IMR-90 (cell line): ENCODE results near the gene CPEB2.

Source experiments
- BHLHE40 ChIP-seq: fragments of 150-350 bp; IDR thresholded peaks from 2 replicates; pipeline ENCODE4 v1.6.1; 2016; ENCODE audit warnings: mild to moderate bottlenecking, low read depth, low read length
- CEBPB ChIP-seq: IDR thresholded peaks from 2 replicates; pipeline ENCODE4 v1.6.1; 2012; ENCODE audit warnings: low read depth, low read length, improper control_type of control experiment
- CHD1 ChIP-seq: IDR thresholded peaks from 2 replicates; pipeline ENCODE4 v1.6.1; 2012; ENCODE audit warnings: low read depth, low read length, improper control_type of control experiment
- FOS ChIP-seq: fragments of 150-350 bp; IDR thresholded peaks from 2 replicates; pipeline ENCODE4 v1.6.1; 2016; ENCODE audit warnings: low read depth, low read length
- MAFK ChIP-seq: IDR thresholded peaks from 2 replicates; pipeline ENCODE4 v1.6.1; 2012; ENCODE audit warnings: low read depth, low read length, improper control_type of control experiment
- POLR2A ChIP-seq: IDR thresholded peaks from 2 replicates; pipeline ENCODE4 v1.6.1; 2012; ENCODE audit warnings: mild to moderate bottlenecking, low read depth, low read length
- RAD21 ChIP-seq: IDR thresholded peaks from 2 replicates; pipeline ENCODE4 v1.6.1; 2012; ENCODE audit warnings: low read length, improper control_type of control experiment
- RCOR1 ChIP-seq: IDR thresholded peaks from 2 replicates; pipeline ENCODE4 v1.6.1; 2012; ENCODE audit warnings: mild to moderate bottlenecking, low read length, improper control_type of control experiment; ENCODE audit not compliant: insufficient replicate concordance
- RFX5 ChIP-seq: IDR thresholded peaks from 2 replicates; pipeline ENCODE4 v1.8.0; 2012; ENCODE audit warnings: low read depth, mild to moderate bottlenecking, low read length, moderate library complexity
- SMC3 ChIP-seq: fragments of 150-350 bp; IDR thresholded peaks from 2 replicates; pipeline ENCODE4 v1.6.1; 2016; ENCODE audit warnings: low read depth, mild to moderate bottlenecking, antibody characterized with exemption, low read length, moderate library complexity
- TF ChIP-seq, protein P1 (sequence below): conservative IDR thresholded peaks from 2 replicates; pipeline ENCODE4 v1.5.1; 2012; ENCODE audit warnings: mild to moderate bottlenecking, low read depth, low read length, improper control_type of control experiment
- TF ChIP-seq, protein P2 (sequence below): fragments of 150-350 bp; IDR thresholded peaks from 2 replicates; pipeline ENCODE4 v1.6.1; 2017; ENCODE audit warnings: mild to moderate bottlenecking, antibody characterized with exemption, low read length, low read depth

DNA sequence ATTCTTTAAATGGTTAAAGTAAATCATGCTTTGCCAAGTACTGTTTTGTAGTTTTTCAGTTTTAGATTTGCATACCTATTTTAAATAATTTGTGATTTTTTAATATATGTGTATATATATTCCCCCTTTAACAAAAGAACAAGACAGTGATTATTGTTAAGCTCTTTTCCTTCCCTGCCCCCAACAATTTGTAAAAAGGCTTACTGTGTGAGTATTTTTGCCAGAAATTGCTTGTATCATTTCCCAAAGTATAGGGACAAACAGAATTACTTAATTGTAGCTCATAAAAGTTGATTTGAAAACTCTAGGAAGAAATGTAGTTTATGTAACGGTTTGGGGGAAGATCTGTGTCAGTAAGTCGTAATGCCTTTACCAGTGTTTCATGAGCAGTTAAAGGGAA is 19.0 kb downstream of the CPEB2 start:
- TF ChIP-seq POLR2A (no peak), MAFK (no peak), RCOR1 (no peak), RFX5 (no peak), SMC3 (no peak), FOS (no peak), RAD21 (no peak), BHLHE40 (no peak), CHD1 (no peak), CEBPB (no peak)
- TF ChIP-seq, protein P1, sequence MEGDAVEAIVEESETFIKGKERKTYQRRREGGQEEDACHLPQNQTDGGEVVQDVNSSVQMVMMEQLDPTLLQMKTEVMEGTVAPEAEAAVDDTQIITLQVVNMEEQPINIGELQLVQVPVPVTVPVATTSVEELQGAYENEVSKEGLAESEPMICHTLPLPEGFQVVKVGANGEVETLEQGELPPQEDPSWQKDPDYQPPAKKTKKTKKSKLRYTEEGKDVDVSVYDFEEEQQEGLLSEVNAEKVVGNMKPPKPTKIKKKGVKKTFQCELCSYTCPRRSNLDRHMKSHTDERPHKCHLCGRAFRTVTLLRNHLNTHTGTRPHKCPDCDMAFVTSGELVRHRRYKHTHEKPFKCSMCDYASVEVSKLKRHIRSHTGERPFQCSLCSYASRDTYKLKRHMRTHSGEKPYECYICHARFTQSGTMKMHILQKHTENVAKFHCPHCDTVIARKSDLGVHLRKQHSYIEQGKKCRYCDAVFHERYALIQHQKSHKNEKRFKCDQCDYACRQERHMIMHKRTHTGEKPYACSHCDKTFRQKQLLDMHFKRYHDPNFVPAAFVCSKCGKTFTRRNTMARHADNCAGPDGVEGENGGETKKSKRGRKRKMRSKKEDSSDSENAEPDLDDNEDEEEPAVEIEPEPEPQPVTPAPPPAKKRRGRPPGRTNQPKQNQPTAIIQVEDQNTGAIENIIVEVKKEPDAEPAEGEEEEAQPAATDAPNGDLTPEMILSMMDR = no peak
- TF ChIP-seq, protein P2, sequence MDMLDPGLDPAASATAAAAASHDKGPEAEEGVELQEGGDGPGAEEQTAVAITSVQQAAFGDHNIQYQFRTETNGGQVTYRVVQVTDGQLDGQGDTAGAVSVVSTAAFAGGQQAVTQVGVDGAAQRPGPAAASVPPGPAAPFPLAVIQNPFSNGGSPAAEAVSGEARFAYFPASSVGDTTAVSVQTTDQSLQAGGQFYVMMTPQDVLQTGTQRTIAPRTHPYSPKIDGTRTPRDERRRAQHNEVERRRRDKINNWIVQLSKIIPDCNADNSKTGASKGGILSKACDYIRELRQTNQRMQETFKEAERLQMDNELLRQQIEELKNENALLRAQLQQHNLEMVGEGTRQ = no peak
